ENCODE measurements around the gene TMC3.
"Not testable (repeated sequence)": the region's sequence is repeated elsewhere in the genome, so short reads cannot be mapped to it uniquely, and the experiment has no call there.

Gene TMC3

DNA sequence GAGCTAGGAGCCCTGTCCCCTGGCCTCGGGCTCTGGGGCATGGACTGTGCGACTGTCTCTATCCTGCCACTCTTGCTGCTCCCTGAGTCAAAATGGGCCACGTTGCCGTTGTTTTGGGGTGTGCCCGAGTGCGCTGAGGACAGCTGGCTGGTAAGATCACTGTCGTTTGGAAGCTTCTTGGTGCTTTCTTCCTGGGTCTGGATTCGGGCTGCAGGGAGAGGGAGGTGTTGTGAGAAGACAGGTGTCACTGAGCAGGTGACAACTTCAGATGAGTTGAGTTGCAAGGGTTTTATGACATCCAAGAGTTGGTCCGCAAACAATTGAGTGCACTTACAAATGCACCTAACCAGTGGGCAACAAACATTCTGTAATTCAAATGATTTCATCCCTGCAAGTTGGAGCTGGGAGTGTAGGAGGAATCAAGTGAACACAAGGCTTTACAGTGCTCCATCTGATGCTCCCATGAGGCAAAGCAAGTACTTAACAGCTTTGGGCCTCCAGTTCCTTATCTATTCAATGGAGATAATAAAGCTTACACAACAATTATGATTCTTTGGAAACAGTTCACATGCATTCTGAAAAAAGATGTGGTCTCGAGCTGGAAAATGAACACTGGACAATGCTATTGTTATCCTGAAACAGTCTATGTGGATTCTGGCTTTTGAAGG lies 39.1 kb downstream of the TMC3 start:
- Histone ChIP-seq H3K9me3 (ENCODE audit: insufficient read depth, low read length) (no peaks in the 10 kb centered on the region), H2AFZ (ENCODE audit: low read depth, low read length) (no peak overlapping the region), H3K27me3 (ENCODE audit: low read depth, low read length) (no peaks in the 10 kb centered on the region), H3K9ac (ENCODE audit: low read length) (no peak overlapping the region), H3K27ac (ENCODE audit: low read length) (no peak overlapping the region), H3K4me1 (ENCODE audit: low read length) (peaks cover 6% of the 10 kb centered on the region), H3K4me3 (ENCODE audit: low read length) (no peak overlapping the region), H3K36me3 (replicated peaks; ENCODE audit: low read depth, low read length) (no peaks in the 10 kb centered on the region), H3K79me2 (ENCODE audit: low read length) (no peaks in the 10 kb centered on the region), H4K20me1 (ENCODE audit: insufficient read depth, low read length) (no peaks in the 10 kb centered on the region), H3K4me2 (ENCODE audit: low read length) (no peak overlapping the region)
- TF ChIP-seq EZH2phosphoT487 (IDR thresholded peaks at IDR 0.05; ENCODE audit: low read depth) = no peak
- TF ChIP-seq, protein P1, sequence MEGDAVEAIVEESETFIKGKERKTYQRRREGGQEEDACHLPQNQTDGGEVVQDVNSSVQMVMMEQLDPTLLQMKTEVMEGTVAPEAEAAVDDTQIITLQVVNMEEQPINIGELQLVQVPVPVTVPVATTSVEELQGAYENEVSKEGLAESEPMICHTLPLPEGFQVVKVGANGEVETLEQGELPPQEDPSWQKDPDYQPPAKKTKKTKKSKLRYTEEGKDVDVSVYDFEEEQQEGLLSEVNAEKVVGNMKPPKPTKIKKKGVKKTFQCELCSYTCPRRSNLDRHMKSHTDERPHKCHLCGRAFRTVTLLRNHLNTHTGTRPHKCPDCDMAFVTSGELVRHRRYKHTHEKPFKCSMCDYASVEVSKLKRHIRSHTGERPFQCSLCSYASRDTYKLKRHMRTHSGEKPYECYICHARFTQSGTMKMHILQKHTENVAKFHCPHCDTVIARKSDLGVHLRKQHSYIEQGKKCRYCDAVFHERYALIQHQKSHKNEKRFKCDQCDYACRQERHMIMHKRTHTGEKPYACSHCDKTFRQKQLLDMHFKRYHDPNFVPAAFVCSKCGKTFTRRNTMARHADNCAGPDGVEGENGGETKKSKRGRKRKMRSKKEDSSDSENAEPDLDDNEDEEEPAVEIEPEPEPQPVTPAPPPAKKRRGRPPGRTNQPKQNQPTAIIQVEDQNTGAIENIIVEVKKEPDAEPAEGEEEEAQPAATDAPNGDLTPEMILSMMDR (IDR thresholded peaks at IDR 0.05; ENCODE audit: low read depth, low read length) = no peak

DNA sequence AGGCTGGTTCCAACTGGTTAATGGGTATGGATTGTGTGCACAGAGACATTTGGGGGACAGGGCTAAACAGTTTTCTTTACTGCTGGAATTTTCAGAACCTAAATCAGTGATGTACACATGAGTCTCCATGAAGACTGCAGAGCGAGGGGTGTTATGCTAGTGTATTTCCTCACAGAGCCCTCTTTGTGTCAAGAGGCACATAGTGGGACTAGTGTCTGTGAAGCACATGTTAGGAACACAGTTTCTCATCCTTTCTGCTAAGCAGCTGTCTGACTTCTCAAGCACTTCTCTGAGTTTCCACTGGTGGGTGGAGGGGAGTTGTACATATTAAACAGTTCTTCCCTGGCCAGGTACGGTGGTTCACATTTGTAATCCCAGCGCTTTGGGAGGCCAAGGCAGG lies 40.6 kb downstream of the TMC3 start:
- H2AFZ ChIP-seq (ENCODE audit: low read depth, low read length) = no peak overlapping the region
- no peak overlapping the region for H3K9ac ChIP-seq (ENCODE audit: low read length)

DNA sequence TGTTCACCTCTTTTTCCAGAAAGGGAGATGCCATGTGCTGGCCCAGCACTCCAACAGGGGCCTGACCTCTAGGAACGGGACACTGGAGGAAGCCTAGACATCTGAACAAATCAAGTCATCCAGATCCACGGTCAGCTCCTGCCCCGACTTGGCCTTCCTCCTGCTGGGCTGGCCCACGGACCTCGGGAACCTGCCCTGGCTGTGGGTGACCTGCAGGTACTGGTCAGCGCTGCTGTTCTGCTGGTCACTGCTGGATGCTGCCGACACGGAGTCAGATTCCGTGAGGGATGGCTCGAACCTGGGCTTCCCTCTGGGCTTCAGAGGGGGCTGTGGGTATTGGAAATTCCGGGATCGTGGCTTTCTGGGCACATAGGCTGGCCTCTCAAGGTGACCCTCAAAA lies 41.7 kb downstream of the TMC3 start:
- Histone ChIP-seq H3K4me2 (ENCODE audit: low read length) (no peak overlapping the region), H4K20me1 (ENCODE audit: insufficient read depth, low read length) (no peaks in the 10 kb centered on the region), H3K9ac (ENCODE audit: low read length) (no peak overlapping the region), H3K27ac (ENCODE audit: low read length) (no peak overlapping the region), H3K79me2 (ENCODE audit: low read length) (no peaks in the 10 kb centered on the region), H3K4me1 (ENCODE audit: low read length) (peaks cover 6% of the 10 kb centered on the region), H3K4me3 (ENCODE audit: low read length) (no peak overlapping the region), H3K36me3 (replicated peaks; ENCODE audit: low read depth, low read length) (no peaks in the 10 kb centered on the region), H3K27me3 (ENCODE audit: low read depth, low read length) (no peaks in the 10 kb centered on the region), H2AFZ (ENCODE audit: low read depth, low read length) (no peak overlapping the region), H3K9me3 (ENCODE audit: insufficient read depth, low read length) (no peaks in the 10 kb centered on the region)
- TF ChIP-seq, protein P1 (IDR thresholded peaks at IDR 0.05; ENCODE audit: low read depth, low read length) = no peak
- no peak for TF ChIP-seq EZH2phosphoT487 (IDR thresholded peaks at IDR 0.05; ENCODE audit: low read depth)

More for the DNA sequence above, 40.6 kb downstream of the TMC3 start:
- no peak overlapping the region for H3K27ac ChIP-seq (ENCODE audit: low read length)
- H4K20me1 ChIP-seq (ENCODE audit: insufficient read depth, low read length) = no peaks in the 10 kb centered on the region
- H3K27me3 ChIP-seq (ENCODE audit: low read depth, low read length) = no peaks in the 10 kb centered on the region
- H3K79me2 ChIP-seq (ENCODE audit: low read length) = no peaks in the 10 kb centered on the region
- TF ChIP-seq, protein P1 (IDR thresholded peaks at IDR 0.05; ENCODE audit: low read depth, low read length) = no peak
- TF ChIP-seq EZH2phosphoT487 (IDR thresholded peaks at IDR 0.05; ENCODE audit: low read depth) = no peak
- H3K4me2 ChIP-seq (ENCODE audit: low read length) = no peak overlapping the region
- H3K4me3 ChIP-seq (ENCODE audit: low read length) = no peak overlapping the region
- H3K4me1 ChIP-seq (ENCODE audit: low read length) = peaks cover 6% of the 10 kb centered on the region
- no peaks in the 10 kb centered on the region for H3K36me3 ChIP-seq (replicated peaks; ENCODE audit: low read depth, low read length)
- no peaks in the 10 kb centered on the region for H3K9me3 ChIP-seq (ENCODE audit: insufficient read depth, low read length)

GRCh38 chr15:81331600-81331999 lies 42.4 kb downstream of the TMC3 start:
- Histone ChIP-seq H3K4me3 (ENCODE audit: low read length) (no peak overlapping the region), H3K27ac (ENCODE audit: low read length) (no peak overlapping the region), H3K9ac (ENCODE audit: low read length) (no peak overlapping the region), H3K9me3 (ENCODE audit: insufficient read depth, low read length) (no peaks in the 10 kb centered on the region), H4K20me1 (ENCODE audit: insufficient read depth, low read length) (no peaks in the 10 kb centered on the region), H3K36me3 (replicated peaks; ENCODE audit: low read depth, low read length) (no peaks in the 10 kb centered on the region), H3K4me1 (ENCODE audit: low read length) (peaks cover 6% of the 10 kb centered on the region), H3K4me2 (ENCODE audit: low read length) (no peak overlapping the region), H3K79me2 (ENCODE audit: low read length) (no peaks in the 10 kb centered on the region), H2AFZ (ENCODE audit: low read depth, low read length) (no peak overlapping the region), H3K27me3 (ENCODE audit: low read depth, low read length) (no peaks in the 10 kb centered on the region)
- no peak for TF ChIP-seq EZH2phosphoT487 (IDR thresholded peaks at IDR 0.05; ENCODE audit: low read depth)
- TF ChIP-seq, protein P1 (IDR thresholded peaks at IDR 0.05; ENCODE audit: low read depth, low read length) = no peak

GRCh38 chr15:81331141-81331540 lies 42.9 kb downstream of the TMC3 start:
- H3K4me1 ChIP-seq (ENCODE audit: low read length); H4K20me1 ChIP-seq (ENCODE audit: insufficient read depth, low read length); H3K9me3 ChIP-seq (ENCODE audit: insufficient read depth, low read length); H3K36me3 ChIP-seq (replicated peaks; ENCODE audit: low read depth, low read length); H3K27me3 ChIP-seq (ENCODE audit: low read depth, low read length); H3K9ac ChIP-seq (ENCODE audit: low read length); H3K27ac ChIP-seq (ENCODE audit: low read length); H2AFZ ChIP-seq (ENCODE audit: low read depth, low read length); H3K4me2 ChIP-seq (ENCODE audit: low read length); H3K4me3 ChIP-seq (ENCODE audit: low read length); H3K79me2 ChIP-seq (ENCODE audit: low read length): not testable (repeated sequence)
